Head of caudate nucleus (tissue), 42 donors: ENCODE measurements around the gene CYP21A2.
"Not testable (repeated sequence)": the region's sequence is repeated elsewhere in the genome, so short reads cannot be mapped to it uniquely, and the experiment has no call there.

Experiments used
- DNase-seq, 42 donors: peaks; one replicate each; pipeline versions ENCODE4 v3.0.0 to v3.0.0-alpha.2; 2020 to 2021; ENCODE audit warnings: mixed read lengths in 7 of 42
- intact Hi-C: fragments of 100-400 bp; cut with DNase I; formaldehyde crosslinking; loops from one replicate; pipeline ENCODE4 v1.15.0; 2022

Gene CYP21A2

DNA sequence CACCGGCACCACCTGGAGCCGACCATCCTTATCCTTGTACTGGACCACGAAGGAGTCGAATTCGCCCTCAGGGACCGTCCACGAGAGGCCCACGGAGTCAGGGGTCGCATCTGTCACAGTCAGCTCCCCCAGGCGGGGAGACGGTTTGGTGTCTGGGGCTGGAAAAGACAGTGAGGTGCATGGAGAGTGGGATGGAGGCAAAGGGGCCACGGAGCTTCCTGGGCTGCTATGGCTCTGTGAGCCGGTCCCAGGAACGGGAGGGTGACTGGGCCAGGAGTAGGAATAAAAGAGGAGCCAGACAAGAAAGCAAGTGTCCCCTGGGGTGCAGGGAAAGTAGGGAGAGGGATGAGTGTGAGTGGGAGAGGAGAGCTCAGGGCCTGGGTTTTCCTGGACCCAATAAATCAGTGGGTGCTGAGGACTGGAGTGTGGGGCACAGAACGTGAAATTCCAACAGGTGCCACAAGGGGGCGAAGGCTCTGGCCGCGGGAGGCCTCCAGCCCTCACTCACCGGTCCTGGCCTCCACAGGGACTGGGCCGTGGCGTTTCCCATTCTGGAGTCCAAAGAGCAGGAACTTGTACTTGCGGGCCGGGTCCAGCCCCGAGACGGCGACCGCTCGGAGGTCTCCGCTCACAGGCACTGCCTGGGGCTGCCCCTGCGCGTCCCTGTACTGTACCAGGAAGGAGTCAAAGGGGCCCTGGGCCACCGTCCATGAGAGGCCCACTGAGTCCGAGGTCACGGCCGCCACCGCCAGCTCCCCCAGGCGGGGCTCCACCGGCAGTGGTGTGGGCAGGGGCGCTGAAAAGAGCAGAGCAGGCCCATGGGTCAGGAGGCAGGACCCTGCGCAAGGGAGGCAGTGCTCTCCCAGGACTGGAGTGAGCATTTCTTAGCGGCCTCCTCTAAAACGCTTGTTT is 9.9 kb downstream of the CYP21A2 start:
- intact Hi-C loops, result no loop called here
- DNase-seq, result peak; percentile 35 to 88 (median 68)

DNA sequence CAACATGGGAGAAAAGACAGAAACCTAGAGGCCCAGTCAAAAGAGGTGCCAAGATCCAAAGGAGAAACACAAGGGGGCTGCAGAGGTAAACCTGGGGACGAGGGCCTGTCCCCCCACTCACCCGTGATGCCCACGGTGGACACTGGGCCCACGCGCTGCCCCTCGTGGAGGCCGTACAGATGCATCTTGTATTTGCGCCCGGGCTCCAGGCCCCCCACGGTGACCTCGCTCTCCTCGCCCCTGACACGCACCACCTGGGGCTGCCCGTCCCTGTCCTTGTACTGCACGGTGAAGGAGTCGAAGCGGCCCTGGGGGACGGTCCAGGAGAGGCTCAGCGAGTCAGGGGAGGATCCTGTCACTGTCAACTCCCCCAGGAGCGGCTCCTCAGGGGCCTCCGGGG is 10.9 kb downstream of the CYP21A2 start:
- intact Hi-C loops, DNase-seq: not testable (repeated sequence)

DNA sequence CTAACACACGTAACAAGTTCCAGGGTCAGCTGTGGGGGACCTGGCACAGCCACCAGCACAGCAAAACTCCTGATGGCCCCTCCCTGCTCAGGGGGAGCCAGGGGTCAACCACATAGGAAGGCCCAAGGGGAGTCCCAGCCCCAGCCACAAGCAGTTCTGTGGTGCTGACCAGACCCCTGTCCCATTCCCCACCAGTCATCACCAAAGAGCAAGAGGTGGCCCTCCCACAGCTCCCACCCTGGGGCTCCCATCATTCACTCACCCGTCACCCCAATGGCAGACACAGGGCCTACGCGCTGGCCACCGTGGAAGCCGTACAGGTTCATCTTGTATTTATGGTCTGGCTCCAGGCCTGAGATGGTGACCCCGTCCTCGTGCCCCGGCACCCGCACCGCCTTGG is 11.5 kb downstream of the CYP21A2 start:
- DNase-seq, intact Hi-C loops: not testable (repeated sequence)

DNA sequence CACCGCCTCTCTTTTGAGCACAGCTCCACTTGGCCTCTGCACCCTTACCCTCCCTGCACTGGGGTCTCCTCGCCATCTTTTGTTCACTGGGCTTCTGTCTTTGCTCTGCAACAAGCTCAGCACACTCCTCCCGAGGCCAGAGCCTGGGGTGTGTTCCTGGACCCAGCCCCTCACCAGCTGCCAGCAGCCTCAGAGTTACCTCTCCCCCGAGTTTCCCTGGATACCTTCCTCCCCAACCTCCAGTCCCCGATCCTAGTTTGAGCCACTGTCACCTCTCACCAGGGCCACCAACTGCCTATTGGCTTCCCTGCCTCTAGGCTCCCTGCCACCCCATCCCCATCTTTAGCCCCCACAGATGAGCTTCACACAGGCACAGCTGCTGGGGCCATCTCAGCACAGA is 12.3 kb downstream of the CYP21A2 start:
- intact Hi-C loops, result no loop called here

DNA sequence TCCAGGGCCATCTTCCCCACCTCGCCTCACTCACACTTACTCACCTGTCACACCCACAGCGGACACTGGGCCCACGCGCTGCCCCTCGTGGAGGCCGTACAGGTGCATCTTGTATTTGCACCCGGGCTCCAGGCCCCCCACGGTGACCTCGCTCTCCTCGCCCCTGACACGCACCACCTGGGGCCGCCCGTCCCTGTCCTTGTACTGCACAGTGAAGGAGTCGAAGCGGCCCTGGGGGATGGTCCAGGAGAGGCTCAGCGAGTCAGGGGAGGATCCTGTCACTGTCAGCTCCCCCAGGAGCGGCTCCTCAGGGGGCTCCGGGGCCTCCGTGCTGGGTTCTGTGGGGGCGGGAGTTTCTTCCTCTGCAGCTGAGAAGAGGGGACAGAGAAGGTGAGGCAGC is 14.4 kb downstream of the CYP21A2 start:
- intact Hi-C loops, result not testable (repeated sequence)

More for the DNA sequence above, 12.3 kb downstream of the CYP21A2 start:
- no peak for DNase-seq

DNA sequence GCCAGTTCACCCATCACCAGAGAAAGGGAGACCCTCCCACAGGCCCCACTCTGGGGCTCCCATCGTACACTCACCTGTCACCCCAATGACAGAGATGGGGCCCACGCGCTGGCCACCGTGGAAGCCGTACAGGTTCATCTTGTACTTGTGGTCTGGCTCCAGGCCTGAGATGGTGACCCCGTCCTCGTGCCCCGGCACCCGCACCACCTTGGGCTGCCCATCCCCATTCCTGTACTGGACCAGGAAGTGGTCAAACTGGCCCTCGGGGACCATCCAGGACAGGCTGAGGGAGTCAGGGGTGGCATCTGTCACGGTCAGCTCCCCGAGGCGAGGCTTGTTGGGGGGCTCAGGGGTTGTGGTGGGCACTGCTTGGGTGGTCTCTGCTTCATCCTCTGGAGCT is 15.1 kb downstream of the CYP21A2 start:
- intact Hi-C loops, DNase-seq: not testable (repeated sequence)

More for the DNA sequence above, 14.4 kb downstream of the CYP21A2 start:
- not testable (repeated sequence) for DNase-seq

DNA sequence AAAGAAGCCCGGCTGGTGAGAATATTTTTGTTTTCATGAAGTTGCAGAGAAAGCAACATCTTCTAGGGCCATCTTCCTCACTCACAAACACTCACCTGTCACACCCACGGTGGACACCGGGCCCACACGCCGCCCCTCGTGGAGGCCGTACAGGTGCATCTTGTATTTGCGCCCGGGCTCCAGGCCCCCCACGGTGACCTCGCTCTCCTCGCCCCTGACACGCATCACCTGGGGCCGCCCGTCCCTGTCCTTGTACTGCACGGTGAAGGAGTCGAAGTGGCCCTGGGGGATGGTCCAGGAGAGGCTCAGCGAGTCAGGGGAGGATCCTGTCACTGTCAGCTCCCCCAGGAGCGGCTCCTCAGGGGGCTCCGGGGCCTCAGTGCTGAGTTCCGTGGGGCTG is 17.5 kb downstream of the CYP21A2 start:
- intact Hi-C loops, DNase-seq: not testable (repeated sequence)

DNA sequence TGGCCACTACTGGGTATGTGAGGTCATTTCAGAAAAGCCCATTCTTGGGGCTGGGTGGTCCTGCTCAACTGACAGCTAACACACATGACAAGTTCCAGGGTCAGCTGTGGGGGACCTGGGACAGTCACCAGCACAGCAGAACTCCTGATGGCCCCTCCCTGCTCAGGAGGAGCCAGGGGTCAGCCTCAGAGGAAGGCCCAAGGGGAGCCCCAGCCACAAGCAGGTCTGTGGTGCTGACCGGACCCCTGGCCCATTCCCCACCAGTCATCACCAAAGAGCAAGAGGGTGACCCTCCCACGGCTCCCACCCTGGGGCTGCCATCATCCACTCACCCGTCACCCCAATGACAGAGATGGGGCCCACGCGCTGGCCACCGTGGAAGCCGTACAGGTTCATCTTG is 18.0 kb downstream of the CYP21A2 start:
- intact Hi-C loops, result no loop called here
- DNase-seq, result no peak

DNA sequence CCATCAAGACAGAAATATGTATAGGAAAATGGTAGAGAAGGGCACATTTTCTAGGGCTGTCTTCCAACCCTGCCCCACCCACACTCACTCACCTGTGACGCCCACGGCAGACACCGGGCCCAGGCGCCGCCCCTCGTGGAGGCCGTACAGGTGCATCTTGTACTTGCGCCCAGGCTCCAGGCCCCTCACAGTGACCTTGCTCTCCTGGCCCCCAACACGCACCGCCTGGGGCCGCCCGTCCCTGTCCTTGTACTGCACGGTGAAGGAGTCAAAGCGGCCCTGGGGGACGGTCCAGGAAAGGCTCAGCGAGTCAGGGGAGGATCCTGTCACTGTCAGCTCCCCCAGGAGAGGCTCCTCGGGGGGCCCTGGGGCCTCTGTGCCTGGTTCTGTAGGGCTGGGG is 19.8 kb downstream of the CYP21A2 start:
- DNase-seq, result no peak
- intact Hi-C loops, result no loop called here

DNA sequence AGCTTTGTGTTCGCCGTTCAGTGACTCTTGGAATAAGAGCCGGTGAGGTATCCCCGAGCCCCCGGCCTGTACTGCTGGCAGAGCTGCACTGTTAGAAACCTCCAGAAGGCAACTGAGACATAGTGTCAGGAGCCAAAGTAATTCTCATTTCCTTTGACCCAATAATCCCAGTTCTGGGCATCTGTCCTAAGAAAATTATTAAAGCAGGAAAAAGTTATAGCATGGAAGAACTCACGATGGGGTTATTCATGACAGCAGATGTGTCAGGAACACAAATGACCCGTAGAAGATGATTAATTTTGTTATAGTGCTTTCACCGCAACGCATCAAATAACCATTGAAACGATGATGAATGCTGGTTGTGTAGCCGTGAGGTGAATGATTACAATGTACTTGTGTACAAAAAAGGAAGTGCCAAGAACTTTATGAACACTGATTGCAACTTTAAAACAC is 20.3 kb downstream of the CYP21A2 start:
- peak in 1 of 42 donors; percentile 9 for DNase-seq
- intact Hi-C loops, result no loop called here

DNA sequence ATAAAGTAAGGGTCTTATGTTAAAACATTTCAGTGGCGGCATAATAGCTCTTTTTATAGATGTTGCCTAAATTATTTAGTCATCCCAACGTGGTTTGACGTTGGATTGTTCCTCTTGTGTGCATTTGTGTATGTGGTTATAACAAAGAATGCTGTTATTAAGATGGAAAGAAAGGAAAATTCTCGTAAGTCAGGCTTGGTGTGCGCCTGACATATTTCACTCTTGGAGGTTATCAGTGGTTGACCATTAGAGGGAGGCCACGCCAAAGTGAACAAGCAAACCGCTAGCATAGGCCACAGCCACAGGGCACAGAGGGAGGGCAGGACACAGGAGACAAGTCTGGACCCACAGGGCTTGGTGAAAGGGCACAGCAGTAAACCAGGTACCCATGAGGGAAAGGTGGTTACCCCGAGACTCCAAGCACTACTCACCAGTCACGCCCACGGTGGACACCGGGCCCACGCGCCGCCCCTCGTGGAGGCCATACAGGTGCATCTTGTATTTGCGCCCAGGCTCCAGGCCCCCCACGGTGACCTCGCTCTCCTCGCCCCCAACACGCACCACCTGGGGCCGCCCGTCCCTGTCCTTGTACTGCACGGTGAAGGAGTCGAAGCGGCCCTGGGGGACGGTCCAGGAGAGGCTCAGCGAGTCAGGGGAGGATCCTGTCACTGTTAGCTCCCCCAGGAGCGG is 22.9 kb downstream of the CYP21A2 start:
- no peak for DNase-seq

DNA sequence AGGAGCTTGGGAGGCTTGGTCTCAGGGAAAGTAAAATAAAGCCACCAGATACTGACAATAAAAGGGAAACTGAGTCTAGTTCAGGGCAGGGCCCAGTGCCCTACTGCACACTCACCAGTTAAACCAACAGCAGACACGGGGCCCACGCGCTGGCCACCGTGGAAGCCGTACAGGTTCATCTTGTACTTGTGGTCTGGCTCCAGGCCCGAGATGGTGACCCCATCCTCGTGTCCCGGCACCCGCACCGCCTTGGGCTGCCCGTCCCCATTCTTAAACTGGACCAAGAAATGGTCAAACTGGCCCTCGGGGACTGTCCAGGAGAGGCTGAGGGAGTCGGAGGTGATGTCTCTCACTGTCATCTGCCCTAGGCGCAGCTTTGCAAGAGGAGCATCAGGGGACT is 26.5 kb downstream of the CYP21A2 start:
- intact Hi-C loops, result no loop called here
- no peak for DNase-seq

More for the DNA sequence above, 22.9 kb downstream of the CYP21A2 start:
- intact Hi-C loops, result no loop called here

DNA sequence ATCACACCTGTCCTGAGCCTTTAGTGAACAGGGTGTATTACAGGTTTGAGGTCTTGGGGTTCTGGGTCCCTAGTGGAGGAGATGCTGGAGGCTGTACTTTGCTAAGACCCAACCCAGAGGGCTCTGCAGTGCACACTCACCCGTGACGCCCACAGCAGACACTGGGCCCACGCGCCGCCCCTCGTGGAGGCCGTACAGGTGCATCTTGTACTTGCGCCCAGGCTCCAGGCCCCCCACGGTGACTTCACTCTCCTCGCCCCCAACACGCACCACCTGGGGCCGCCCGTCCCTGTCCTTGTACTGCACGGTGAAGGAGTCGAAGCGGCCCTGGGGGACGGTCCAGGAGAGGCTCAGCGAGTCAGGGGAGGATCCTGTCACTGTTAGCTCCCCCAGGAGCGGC is 29.3 kb downstream of the CYP21A2 start:
- intact Hi-C loops, DNase-seq: not testable (repeated sequence)

DNA sequence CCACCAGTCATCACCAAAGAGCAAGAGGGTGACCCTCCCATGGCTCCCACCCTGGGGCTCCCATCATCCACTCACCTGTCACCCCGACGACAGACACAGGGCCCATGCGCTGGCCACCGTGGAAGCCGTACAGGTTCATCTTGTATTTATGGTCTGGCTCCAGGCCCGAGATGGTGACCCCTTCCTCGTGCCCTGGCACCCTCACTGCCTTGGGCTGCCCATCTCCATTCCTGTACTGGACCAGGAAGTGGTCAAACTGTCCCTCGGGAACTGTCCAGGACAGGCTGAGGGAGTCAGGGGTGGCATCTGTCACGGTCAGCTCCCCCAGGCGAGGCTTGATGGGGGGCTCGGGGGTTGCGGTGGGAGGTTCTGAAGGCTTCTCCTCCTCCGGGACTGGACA is 30.1 kb downstream of the CYP21A2 start:
- DNase-seq, intact Hi-C loops: not testable (repeated sequence)

DNA sequence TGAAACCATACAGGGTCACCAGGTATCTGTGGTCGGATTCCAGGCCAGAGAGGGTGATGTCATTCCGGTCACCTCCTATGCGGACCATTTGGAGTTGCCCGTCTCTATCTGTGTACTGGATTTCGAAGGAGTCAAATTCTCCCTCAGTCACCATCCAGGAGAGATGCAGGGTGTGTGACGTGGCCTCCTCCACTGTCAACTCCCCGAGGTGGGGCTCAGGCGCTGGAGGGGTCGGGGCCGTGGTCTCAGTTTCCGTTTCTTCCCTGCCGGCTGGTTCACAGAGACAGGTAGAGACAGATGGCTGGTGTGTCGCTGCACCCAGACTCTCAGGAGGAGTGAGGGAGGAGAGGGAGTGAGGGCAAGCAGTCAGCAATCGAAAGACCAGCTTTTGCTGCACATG is 30.7 kb downstream of the CYP21A2 start:
- intact Hi-C loops, result no loop called here
- DNase-seq, result no peak

DNA sequence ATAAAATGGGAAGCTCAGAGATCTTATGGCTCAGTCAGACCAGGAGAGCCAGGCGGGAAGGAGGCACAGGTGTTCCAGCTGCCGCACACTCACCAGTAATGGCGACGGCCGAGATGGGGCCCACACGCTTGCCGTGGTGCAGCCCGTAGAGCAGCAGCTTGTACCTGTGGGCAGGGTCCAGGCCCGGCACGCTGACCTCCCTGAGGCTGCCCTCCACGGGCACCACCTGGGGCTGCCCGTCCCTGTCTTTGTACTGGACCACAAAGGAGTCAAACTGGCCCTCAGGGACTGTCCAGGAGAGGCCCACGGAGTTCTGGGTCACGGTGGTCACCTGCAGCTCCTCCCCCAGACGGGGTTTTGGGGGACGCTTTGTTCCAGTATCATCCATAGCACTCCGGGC is 31.2 kb downstream of the CYP21A2 start:
- DNase-seq, result no peak
- intact Hi-C loops, result no loop called here

DNA sequence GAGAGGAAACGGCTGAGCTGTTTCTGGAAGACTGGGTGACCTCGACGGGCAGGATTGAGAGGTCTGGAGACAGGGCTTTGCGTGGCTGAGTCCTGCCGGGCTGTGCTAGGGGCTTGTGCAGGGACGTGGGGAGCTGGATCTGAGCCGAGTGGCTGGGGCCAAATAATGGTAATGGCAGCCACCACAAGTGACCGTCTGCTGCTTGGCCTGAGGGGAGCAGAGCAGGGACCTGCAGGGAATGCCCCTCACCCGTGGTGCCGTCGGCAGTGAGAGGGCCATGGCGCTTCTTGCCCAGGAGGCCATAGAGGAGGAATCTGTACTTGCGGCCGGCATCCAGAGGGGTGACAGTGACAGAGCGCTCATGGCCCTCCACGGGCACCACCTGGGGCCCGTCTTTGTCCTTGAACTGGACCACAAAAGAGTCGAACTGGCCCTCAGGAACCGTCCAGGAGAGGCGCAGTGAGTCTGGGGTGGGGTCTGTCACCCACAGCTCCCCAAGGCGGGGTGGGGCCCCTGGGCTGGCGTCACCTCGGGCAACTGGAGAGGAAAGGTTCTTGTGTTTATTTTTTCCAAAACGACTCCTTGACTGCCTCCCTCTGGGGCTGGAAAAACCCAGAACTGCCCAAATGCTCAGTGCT is 31.8 kb downstream of the CYP21A2 start:
- no peak for DNase-seq
- intact Hi-C loops, result no loop called here

DNA sequence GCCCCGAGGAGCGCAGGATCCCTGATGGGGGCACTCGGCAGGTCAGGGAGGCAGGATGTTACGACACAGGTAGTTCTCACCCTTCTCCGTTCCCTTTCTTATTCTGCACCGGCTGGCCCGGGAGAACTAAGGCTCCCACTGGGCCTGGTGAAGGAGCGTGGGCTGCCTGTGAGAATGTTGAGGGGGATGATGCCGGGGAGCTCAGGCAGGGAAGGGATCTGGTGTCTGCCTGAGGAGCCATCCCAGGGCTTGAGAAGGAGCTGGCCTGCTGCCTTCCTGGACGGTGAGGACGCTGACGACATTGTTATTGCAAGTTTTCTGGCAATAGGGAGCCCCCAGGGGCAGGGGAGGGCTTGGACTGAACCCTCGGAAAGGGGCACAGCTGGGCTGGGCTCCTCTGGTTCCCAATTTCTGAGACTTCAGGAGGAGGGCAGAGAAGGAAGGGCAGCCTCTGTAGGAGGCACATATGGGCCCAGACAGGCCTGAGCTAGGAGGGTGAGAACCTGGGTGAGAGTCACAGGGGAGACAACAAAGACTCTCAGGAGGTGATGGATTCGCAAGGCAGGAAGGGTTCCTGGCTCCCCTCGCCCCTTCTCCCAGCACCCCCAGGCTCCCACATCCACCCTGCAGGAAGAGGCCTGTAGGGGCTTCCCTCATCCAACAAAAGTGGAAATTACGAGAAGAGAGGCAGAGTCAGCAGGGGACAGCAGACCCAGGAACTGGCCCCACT is 32.8 kb downstream of the CYP21A2 start:
- intact Hi-C loops, result no loop called here
- peak in 17 of 42 donors; percentile 5 to 58 (median 25) for DNase-seq

DNA sequence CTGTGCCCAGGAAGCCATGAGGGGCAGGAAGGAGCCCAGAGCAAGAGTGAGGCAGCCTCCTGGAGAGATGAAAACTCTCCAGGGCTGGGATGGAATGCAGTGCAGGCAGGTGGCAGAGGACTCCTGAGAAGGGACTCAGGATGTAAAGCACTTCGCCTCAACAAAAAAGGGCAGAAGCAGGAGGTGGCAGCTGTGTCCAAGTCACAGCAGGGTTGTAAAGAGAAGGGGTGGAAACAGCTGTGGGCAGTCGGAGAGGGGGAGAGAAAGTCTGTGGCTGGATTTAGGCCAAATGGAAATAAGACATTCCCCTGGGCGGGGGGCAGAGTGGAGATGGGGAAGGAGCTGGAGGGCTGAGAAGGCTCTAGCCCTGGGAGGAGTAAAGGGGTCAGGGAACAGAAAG is 34.9 kb downstream of the CYP21A2 start:
- intact Hi-C loops, result no loop called here

More for the DNA sequence above, 34.9 kb downstream of the CYP21A2 start:
- DNase-seq, result no peak
